Measurements from ENCODE around the gene PRKAA1.

PRKAA1 gene

DNA sequence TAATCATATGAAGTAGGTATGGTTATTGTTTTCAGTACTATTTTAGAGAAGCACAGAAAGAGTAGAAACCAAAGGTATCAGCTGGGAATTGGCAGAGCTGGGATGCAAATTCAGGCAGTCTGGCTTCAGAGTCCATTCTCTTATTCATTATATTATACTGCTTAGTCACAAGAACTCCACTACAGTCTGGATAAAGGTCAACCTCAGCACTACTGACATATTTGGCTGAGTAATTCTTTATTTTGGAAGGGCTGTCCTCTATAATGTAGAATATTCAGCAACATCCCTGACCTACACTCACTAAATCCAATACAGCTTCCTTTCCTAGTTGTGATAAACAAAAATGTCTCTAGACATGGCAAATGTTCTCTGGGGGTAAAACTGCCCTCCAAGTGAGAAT lies 80.9 kb downstream of the PRKAA1 start:
- Histone ChIP-seq H3K27me3 (ENCODE audit: insufficient read depth, poor library complexity, severe bottlenecking) (no peaks in the 10 kb centered on the region), H3K4me3 (replicated peaks; ENCODE audit: insufficient read depth, low read length) (no peak overlapping the region), H3K27ac (replicated peaks) (no peak overlapping the region)
- no peak for TF ChIP-seq SPI1 (IDR thresholded peaks at IDR 0.05; ENCODE audit: borderline replicate concordance, low read depth)
- TF ChIP-seq REST (IDR thresholded peaks at IDR 0.05; ENCODE audit: insufficient replicate concordance, low read depth): no peak
- no peak for TF ChIP-seq CTCF (IDR thresholded peaks at IDR 0.05; ENCODE audit: insufficient read depth, low read length)
- no peak for TF ChIP-seq GABPA (IDR thresholded peaks at IDR 0.05; ENCODE audit: low read depth)
- no peak for TF ChIP-seq POLR2AphosphoS5 (IDR thresholded peaks at IDR 0.05; ENCODE audit: low read depth)
- DNase-seq (ENCODE audit: low read depth in 1 of 2, low spot score in 1 of 2): no peak

DNA sequence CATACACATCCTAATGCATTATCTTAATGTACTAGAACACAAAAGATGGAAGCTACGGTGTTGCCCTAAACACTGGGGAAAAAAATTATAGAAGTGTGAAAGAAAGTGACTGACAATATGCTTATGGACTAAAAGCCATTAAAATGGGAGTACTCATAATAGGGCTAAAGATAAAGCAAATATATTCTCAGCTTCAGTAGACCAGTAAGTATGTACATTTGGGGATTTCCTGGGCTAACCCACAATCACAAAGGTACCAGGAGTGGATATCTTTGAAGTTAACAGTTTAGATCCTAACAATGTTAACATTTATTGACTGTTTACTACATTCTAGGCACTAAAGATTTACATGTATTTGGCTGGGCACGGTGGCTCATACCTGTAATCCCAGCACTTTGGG lies 81.6 kb downstream of the PRKAA1 start:
- DNase-seq (ENCODE audit: low read depth in 1 of 2, low spot score in 1 of 2): no peak
- TF ChIP-seq GABPA (IDR thresholded peaks at IDR 0.05; ENCODE audit: low read depth): no peak
- TF ChIP-seq CTCF (IDR thresholded peaks at IDR 0.05; ENCODE audit: insufficient read depth, low read length): no peak
- no peak for TF ChIP-seq REST (IDR thresholded peaks at IDR 0.05; ENCODE audit: insufficient replicate concordance, low read depth)
- no peak for TF ChIP-seq POLR2AphosphoS5 (IDR thresholded peaks at IDR 0.05; ENCODE audit: low read depth)
- no peak for TF ChIP-seq SPI1 (IDR thresholded peaks at IDR 0.05; ENCODE audit: borderline replicate concordance, low read depth)
- H3K27ac ChIP-seq (replicated peaks): no peak overlapping the region
- H3K27me3 ChIP-seq (ENCODE audit: insufficient read depth, poor library complexity, severe bottlenecking): no peaks in the 10 kb centered on the region
- no peak overlapping the region for H3K4me3 ChIP-seq (replicated peaks; ENCODE audit: insufficient read depth, low read length)

- TF ChIP-seq CTCF (IDR thresholded peaks at IDR 0.05; ENCODE audit: insufficient read depth, low read length): no peak
- no peak for TF ChIP-seq GABPA (IDR thresholded peaks at IDR 0.05; ENCODE audit: low read depth)
- no peak for TF ChIP-seq REST (IDR thresholded peaks at IDR 0.05; ENCODE audit: insufficient replicate concordance, low read depth)
- no peak for TF ChIP-seq SPI1 (IDR thresholded peaks at IDR 0.05; ENCODE audit: borderline replicate concordance, low read depth)
- no peak for TF ChIP-seq POLR2AphosphoS5 (IDR thresholded peaks at IDR 0.05; ENCODE audit: low read depth)
- no peaks in the 10 kb centered on the region for H3K27me3 ChIP-seq (ENCODE audit: insufficient read depth, poor library complexity, severe bottlenecking)
- DNase-seq (ENCODE audit: low read depth in 1 of 2, low spot score in 1 of 2): no peak
- no peak overlapping the region for H3K4me3 ChIP-seq (replicated peaks; ENCODE audit: insufficient read depth, low read length)
- H3K27ac ChIP-seq (replicated peaks): no peak overlapping the region
Observed at GRCh38 chr5:40716000-40716399, 82.2 kb downstream of the PRKAA1 start.
